GM12801 (cell line): ENCODE data around the gene PLCG1.

Experiments
- CTCF ChIP-seq: IDR thresholded peaks from one replicate; pipeline ENCODE4 v1.5.1; 2011; ENCODE audit warnings: control low read depth; ENCODE audit not compliant: insufficient read length; ENCODE audit errors: extremely low read depth

Gene PLCG1

GRCh38 chr20:41173161-41173721 is 35.9 kb downstream of the PLCG1 start:
- no peak for TF ChIP-seq CTCF

GRCh38 chr20:41173791-41174341 is 36.5 kb downstream of the PLCG1 start:
- TF ChIP-seq CTCF: no peak

GRCh38 chr20:41174373-41174772 is 37.0 kb downstream of the PLCG1 start:
- no peak for TF ChIP-seq CTCF

- TF ChIP-seq CTCF: no peak
Measured at GRCh38 chr20:41174782-41175181, 37.4 kb downstream of the PLCG1 start.

GRCh38 chr20:41175201-41175651 is 37.9 kb downstream of the PLCG1 start:
- TF ChIP-seq CTCF: no peak

GRCh38 chr20:41175727-41176330 is 38.5 kb downstream of the PLCG1 start:
- TF ChIP-seq CTCF: no peak

GRCh38 chr20:41176711-41177552 is 39.6 kb downstream of the PLCG1 start:
- TF ChIP-seq CTCF: no peak
